Stimulated activated CD4-positive, alpha-beta T cell treated with anti-CD3 and anti-CD28 coated beads, Interleukin-4, amount 100 ng/mL, for 4 hours (primary cell): Measurements from ENCODE around the gene RALY.
A peak's percentile ranks its signal among the peaks of the same experiment; 100 is the strongest.

ENCODE experiments used
- DNase-seq, 2 experiments: peaks; one replicate each; pipeline ENCODE4 v3.0.0-alpha.2; 2020

RALY gene

DNA sequence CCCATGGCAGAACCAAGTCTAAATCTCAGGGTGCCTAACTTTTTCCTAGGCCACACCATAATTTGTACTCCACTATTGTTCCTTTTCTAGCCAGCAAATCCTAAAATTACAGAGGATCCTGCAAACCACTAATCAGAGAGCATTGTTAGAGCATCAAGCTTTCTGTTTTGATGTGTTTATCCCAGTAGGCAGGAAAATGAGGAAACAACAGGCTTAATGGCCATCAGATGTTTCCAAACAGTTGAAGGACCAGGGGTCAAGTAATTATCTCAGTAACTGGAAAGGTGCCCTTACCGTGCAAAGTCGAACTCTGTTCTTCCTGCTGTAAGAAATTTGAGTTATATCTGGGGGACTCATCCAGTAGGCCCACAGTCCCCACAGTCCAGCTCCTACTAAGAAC, 58.7 kb downstream of the RALY start:
- DNase-seq: no peak

DNA sequence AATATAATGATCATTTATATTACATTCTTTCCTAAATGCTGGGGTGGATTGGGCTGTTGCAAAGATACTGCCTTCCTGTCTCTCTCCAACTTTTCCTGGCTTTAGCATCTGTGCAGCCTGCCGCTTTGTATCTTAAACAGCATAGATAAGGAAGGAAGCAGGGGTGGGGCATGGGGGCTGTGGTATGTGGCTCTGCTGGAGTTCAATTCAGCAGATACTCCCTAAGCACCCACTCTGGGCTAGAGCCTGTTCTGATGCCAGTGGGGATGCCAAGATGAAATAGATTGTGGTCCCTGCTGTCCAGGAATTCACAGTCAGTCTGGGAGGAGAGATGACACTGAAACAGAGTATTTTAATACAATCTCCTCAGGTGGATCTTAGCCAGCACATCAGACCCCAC, 61.6 kb downstream of the RALY start:
- DNase-seq: no peak

- no peak for DNase-seq
Measured at GRCh38 chr20:34058831-34059230, 65.1 kb downstream of the RALY start.

GRCh38 chr20:34060970-34061369, 67.3 kb downstream of the RALY start:
- no peak for DNase-seq

- DNase-seq: no peak
Measured at GRCh38 chr20:34061695-34062094, 68.0 kb downstream of the RALY start.

GRCh38 chr20:34062570-34063482, 69.1 kb downstream of the RALY start:
- no peak for DNase-seq

GRCh38 chr20:34064286-34064685, 70.6 kb downstream of the RALY start:
- DNase-seq: no peak

- no peak for DNase-seq
Measured at GRCh38 chr20:34065260-34065659, 71.5 kb downstream of the RALY start.

GRCh38 chr20:34066476-34067090, 72.9 kb downstream of the RALY start:
- DNase-seq: no peak

- no peak for DNase-seq
Measured at GRCh38 chr20:34068001-34068400, 74.3 kb downstream of the RALY start.

GRCh38 chr20:34069341-34070078, 75.8 kb downstream of the RALY start:
- DNase-seq: peak; percentile 40 to 43

- no peak for DNase-seq
Measured at GRCh38 chr20:34070079-34070439, 76.3 kb downstream of the RALY start.

DNA sequence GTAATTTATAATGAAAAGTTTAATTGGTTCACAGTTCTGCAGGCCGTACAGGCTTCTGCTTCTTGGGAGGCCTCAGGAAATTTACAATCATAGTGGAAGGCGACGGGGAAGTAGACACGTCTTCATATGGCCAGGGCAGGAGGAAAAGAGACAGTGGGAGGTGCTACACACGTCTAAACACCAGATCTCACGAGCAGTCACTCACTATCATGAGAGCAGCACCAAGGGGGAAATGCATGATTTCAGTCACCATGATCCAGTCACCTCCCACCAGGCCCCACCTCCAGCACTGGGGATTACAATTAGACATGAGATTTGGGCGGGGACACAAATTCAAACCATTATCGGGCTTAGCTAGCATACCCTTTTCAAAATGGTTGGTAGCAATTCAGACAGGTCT, 77.1 kb downstream of the RALY start:
- DNase-seq: no peak

DNA sequence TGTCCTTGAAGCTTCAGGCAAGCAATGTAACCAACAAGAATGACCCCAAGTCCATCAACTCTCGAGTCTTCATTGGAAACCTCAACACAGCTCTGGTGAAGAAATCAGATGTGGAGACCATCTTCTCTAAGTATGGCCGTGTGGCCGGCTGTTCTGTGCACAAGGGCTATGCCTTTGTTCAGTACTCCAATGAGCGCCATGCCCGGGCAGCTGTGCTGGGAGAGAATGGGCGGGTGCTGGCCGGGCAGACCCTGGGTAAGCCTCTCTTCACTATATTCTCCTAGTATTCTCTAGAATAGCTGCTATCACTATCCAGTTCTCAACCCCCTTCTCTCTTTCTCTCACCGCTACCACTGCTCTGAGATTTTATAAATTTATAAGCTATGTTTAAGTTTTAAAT, 78.4 kb downstream of the RALY start:
- DNase-seq: no peak

- DNase-seq: no peak
Measured at GRCh38 chr20:34072778-34073177, 79.1 kb downstream of the RALY start.

- no peak for DNase-seq
Measured at GRCh38 chr20:34074101-34074760, 80.5 kb downstream of the RALY start.

- DNase-seq: no peak
Measured at GRCh38 chr20:34075647-34076046, 81.9 kb downstream of the RALY start.

DNA sequence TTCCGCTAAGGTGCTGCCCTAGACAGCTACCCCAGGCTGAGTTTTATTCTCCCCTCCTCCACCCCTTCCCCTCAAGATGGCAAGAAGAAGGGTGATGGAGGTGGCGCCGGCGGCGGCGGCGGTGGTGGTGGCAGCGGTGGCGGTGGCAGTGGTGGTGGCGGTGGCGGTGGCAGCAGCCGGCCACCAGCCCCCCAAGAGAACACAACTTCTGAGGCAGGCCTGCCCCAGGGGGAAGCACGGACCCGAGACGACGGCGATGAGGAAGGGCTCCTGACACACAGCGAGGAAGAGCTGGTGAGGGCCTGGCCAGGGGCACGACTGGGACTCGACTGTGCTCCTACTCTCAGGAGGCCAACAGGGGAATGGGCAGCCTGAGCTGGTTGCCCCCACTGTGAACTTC, 83.2 kb downstream of the RALY start:
- no peak for DNase-seq

GRCh38 chr20:34078540-34078939, 84.8 kb downstream of the RALY start:
- DNase-seq: no peak

- DNase-seq: no peak
Measured at GRCh38 chr20:34079818-34080217, 86.1 kb downstream of the RALY start.

DNA sequence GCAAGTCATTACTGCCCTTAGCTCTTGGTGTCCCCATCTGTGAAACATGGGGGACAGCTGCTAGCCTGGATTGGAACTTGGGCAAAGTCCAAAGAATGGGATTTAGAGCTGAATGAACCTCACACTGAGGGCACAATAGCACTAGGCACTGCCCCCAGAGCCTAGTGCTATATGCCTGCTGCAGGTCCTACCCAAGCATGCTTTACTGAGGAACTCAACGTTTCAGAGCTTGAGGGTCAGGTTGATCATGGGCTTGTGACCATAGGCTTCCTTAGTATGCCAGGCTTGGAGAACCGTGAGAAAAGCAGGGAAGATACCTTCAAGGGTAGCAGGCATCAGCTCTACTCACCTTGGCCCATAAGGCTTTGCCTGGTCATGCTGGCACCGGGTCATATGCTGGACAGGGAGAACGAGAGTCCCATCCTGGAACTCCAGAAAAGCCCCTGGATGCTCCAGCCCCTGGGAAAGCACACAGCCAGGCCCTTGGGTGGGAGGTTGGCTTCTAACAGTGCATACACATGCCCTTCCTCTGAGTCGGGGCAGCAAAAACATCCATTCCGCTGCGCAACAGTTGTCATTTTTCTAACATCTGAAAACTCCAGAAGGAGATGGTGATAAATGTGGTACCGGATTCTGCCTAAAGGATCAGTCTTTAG, 88.6 kb downstream of the RALY start:
- DNase-seq: no peak

DNA sequence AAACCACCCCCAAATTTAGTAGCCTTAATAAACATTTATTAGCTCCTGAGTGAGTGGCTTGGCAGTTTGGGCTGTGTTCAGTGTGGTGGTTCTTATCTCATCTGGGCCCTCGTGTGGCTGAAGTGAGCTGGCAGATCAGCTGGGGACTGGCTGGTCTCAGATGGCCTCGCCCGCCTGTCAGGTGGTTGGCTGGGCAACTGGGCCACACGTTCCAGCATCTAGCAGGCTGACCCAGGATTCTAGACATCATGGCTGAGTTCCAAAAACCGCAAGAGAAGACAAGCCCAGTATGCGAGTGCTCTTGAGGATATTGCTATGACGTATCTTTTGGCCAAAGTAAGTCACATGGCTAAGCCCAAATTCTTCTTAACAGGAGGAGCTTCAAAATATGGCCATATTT, 89.4 kb downstream of the RALY start:
- DNase-seq: no peak

DNA sequence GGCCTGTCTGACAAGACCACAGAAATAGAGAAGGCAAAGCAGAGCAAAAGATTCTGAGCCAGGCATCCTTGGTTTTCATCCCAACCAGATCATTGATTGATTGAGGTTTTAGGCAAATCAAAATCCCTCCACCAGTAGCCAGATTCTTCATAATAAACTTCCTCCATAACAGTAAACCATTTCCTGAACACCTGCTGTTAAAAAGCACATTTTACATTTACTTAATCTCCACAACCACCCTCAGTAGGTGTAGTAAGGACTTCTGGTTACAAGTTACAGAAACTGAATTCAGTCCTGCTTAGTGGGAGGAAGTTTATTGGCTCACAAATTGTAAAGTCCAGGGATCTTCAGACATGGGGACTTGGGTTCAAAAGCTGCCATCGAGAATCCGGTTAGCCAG, 90.1 kb downstream of the RALY start:
- DNase-seq: no peak
